ENCODE data around the gene LBP.
"Not testable (repeated sequence)": the region's sequence is repeated elsewhere in the genome, so short reads cannot be mapped to it uniquely, and the experiment has no call there.

LBP gene

DNA sequence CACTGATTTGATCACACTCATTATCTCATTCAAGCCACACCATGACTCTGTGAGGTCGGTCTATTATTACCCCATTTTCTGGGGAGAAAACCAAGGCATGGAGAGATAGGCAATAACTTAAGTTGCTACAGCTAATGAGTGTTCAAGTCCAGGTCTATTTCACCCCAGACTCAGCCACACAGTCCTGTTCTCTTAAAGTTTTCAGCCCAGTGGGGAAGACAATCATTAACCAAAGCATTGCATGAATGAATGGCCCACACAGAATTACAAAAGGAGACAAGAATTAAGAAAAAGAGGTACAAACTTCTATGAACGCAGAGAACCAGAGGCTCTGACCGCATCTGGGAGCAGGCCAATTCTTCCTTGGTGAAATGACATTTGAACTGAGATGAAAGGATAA, 35.2 kb upstream of the LBP start:
- DNase-seq (ENCODE audit: low read depth): no peak
- no peak overlapping the region for H3K4me3 ChIP-seq (ENCODE audit: low read length)
- TF ChIP-seq, protein P1, sequence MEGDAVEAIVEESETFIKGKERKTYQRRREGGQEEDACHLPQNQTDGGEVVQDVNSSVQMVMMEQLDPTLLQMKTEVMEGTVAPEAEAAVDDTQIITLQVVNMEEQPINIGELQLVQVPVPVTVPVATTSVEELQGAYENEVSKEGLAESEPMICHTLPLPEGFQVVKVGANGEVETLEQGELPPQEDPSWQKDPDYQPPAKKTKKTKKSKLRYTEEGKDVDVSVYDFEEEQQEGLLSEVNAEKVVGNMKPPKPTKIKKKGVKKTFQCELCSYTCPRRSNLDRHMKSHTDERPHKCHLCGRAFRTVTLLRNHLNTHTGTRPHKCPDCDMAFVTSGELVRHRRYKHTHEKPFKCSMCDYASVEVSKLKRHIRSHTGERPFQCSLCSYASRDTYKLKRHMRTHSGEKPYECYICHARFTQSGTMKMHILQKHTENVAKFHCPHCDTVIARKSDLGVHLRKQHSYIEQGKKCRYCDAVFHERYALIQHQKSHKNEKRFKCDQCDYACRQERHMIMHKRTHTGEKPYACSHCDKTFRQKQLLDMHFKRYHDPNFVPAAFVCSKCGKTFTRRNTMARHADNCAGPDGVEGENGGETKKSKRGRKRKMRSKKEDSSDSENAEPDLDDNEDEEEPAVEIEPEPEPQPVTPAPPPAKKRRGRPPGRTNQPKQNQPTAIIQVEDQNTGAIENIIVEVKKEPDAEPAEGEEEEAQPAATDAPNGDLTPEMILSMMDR (conservative IDR thresholded peaks at IDR 0.05; ENCODE audit: low read length): no peak

GRCh38 chr20:38311491-38311890, 34.8 kb upstream of the LBP start:
- TF ChIP-seq, protein P1 (conservative IDR thresholded peaks at IDR 0.05; ENCODE audit: low read length): no peak
- H3K4me3 ChIP-seq (ENCODE audit: low read length): no peak overlapping the region
- DNase-seq (ENCODE audit: low read depth): no peak

DNA sequence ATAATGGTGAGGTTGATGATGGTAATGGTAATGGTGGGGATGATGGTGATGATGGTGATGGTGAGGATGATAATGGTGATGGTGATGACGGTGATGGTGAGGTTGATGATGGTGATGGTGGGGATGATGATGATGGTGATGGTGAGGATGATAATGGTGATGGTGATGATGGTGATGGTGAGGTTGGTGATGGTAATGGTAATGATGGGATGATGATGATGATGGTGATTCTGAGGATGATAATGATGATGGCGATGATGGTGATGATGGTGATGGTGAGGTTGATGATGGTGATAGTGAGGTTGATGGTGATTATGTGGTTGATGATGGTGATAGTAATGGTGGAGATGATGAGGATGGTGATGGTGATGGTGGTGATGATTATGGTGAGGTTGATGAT, 32.6 kb upstream of the LBP start:
- no peak overlapping the region for H3K4me3 ChIP-seq (ENCODE audit: low read length)
- TF ChIP-seq, protein P1 (conservative IDR thresholded peaks at IDR 0.05; ENCODE audit: low read length): no peak
- DNase-seq (ENCODE audit: low read depth): no peak

DNA sequence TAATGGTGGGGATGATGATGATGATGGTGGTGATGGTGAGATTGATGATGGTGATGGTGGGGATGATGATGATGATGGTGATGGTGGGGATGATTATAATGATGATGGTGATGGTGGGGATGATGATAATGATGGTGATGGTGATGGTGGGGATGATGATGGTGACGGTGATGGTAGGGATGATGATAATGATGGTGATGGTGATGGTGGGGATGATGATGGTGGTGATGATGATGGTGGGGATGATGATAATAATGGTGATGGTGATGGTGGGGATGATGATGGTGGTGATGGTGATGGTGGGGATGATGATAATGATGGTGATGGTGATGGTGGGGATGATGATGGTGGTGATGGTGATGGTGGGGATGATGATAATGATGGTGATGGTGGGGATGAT, 31.9 kb upstream of the LBP start:
- not testable (repeated sequence) for DNase-seq (ENCODE audit: low read depth); H3K4me3 ChIP-seq (ENCODE audit: low read length)

GRCh38 chr20:38315290-38315966, 30.9 kb upstream of the LBP start:
- no peak overlapping the region for H3K4me3 ChIP-seq (ENCODE audit: low read length)
- DNase-seq (ENCODE audit: low read depth): peak; percentile 23
- TF ChIP-seq, protein P1 (conservative IDR thresholded peaks at IDR 0.05; ENCODE audit: low read length): no peak; the same call in 1 of the 2 replicates

- H3K4me3 ChIP-seq (ENCODE audit: low read length): no peak overlapping the region
- TF ChIP-seq, protein P1 (conservative IDR thresholded peaks at IDR 0.05; ENCODE audit: low read length): no peak
- no peak for DNase-seq (ENCODE audit: low read depth)
These were observed 29.9 kb upstream of the LBP start for GRCh38 chr20:38316341-38316740.

DNA sequence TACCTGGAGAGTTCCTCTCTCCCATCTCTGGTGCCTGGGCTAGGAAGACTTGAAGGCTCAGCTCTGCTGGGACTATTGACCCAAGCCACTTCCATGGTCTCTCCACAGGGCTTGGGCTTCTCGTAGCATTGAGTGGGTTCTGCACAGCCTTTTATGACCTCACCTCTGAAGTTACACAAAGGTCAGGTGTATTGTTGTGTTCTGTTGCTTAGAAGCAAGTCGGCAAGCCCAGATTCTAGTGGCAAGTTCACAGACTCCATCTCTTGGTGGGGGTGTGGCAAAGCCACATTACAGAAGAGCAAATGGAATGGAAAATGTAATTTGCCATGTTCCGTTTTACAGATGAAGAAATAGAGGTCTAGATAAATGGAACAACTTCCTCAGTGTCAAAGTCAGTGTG, 28.9 kb upstream of the LBP start:
- H3K4me3 ChIP-seq (ENCODE audit: low read length): no peak overlapping the region
- no peak for DNase-seq (ENCODE audit: low read depth)
- TF ChIP-seq, protein P1 (conservative IDR thresholded peaks at IDR 0.05; ENCODE audit: low read length): no peak
